ENCODE data around the gene MRTFA. TPM values are rescaled to one million over a fixed set of nuclear protein-coding genes. Genes with fewer than 3 reads are reported as not detected.

The MRTFA gene
- total and polyA plus RNA-seq, 12 donors = 12.3 to 141 (median 41.6) TPM

- peaks cover 0 to 4% of the 10 kb centered on the region in 2 donors for H3K4me1 ChIP-seq (replicated peaks in 1 of 2)
- TF ChIP-seq POLR2A (IDR thresholded peaks at IDR 0.05) (no peak), CTCF (IDR thresholded peaks at IDR 0.05) (no peak)
- WGBS, 4 donors = 85 to 100% (median 93%) methylated on average over 3 to 4 of the region's 4 CpGs
- intact Hi-C loops (cut with DNase I) = no loop called here
- DNase-seq = no peak
- peaks cover 0 to 49% of the 10 kb centered on the region in 2 donors for H3K36me3 ChIP-seq (replicated peaks in 1 of 2)
- H3K27ac ChIP-seq = no peak overlapping the region
- H3K27me3 ChIP-seq = no peaks in the 10 kb centered on the region
- H3K4me3 ChIP-seq = no peak overlapping the region
- H3K9me3 ChIP-seq (replicated peaks in 1 of 3) = no peaks in the 10 kb centered on the region
These were observed 235.0 kb downstream of the MRTFA start for GRCh38 chr22:40401532-40401931.

- Histone ChIP-seq H3K27me3 (no peaks in the 10 kb centered on the region), H3K36me3 (replicated peaks in 1 of 2) (peaks cover 0 to 35% of the 10 kb centered on the region in 2 donors), H3K4me1 (replicated peaks in 1 of 2) (peaks cover 0 to 4% of the 10 kb centered on the region in 2 donors), H3K4me3 (no peak overlapping the region), H3K27ac (no peak overlapping the region), H3K9me3 (replicated peaks in 1 of 3) (no peaks in the 10 kb centered on the region)
- no peak for TF ChIP-seq CTCF (IDR thresholded peaks at IDR 0.05)
- no peak for TF ChIP-seq POLR2A (IDR thresholded peaks at IDR 0.05)
- intact Hi-C loops (cut with DNase I) = no loop called here
- DNase-seq = no peak
- WGBS, 4 donors = 74 to 93% (median 89%) methylated on average over 15 of the region's 15 CpGs
These were observed 236.4 kb downstream of the MRTFA start for GRCh38 chr22:40400159-40400558.

GRCh38 chr22:40399621-40400020 is 236.9 kb downstream of the MRTFA start:
- Histone ChIP-seq H3K36me3 (replicated peaks in 1 of 2) (peaks cover 0 to 29% of the 10 kb centered on the region in 2 donors), H3K27ac (no peak overlapping the region), H3K4me1 (replicated peaks in 1 of 2) (peaks cover 0 to 4% of the 10 kb centered on the region in 2 donors), H3K9me3 (replicated peaks in 1 of 3) (no peaks in the 10 kb centered on the region), H3K4me3 (no peak overlapping the region), H3K27me3 (no peaks in the 10 kb centered on the region)
- WGBS, 4 donors = 78 to 88% (median 83%) methylated on average over 1 to 2 of the region's 2 CpGs
- TF ChIP-seq POLR2A (IDR thresholded peaks at IDR 0.05) = no peak
- TF ChIP-seq CTCF (IDR thresholded peaks at IDR 0.05) = no peak
- DNase-seq = no peak
- intact Hi-C loops (cut with DNase I) = no loop called here

GRCh38 chr22:40397396-40397795 is 239.1 kb downstream of the MRTFA start:
- Histone ChIP-seq H3K4me3 (no peak overlapping the region), H3K4me1 (replicated peaks in 1 of 2) (peaks cover 0 to 4% of the 10 kb centered on the region in 2 donors), H3K27ac (no peak overlapping the region), H3K36me3 (replicated peaks in 1 of 2) (peaks cover 0 to 20% of the 10 kb centered on the region in 2 donors), H3K9me3 (replicated peaks in 1 of 3) (no peaks in the 10 kb centered on the region), H3K27me3 (no peaks in the 10 kb centered on the region)
- 35 to 88% (median 55%) methylated on average over 1 of the region's 1 CpG for WGBS, 4 donors
- DNase-seq = no peak
- no peak for TF ChIP-seq POLR2A (IDR thresholded peaks at IDR 0.05)
- TF ChIP-seq CTCF (IDR thresholded peaks at IDR 0.05) = no peak
- intact Hi-C loops (cut with DNase I) = no loop called here

Data from adrenal gland (tissue), 12 donors.